HG02571 (cell line): ENCODE data around the gene ESYT2.
"Not testable (repeated sequence)": the region's sequence is repeated elsewhere in the genome, so short reads cannot be mapped to it uniquely, and the experiment has no call there.

Source experiments
- ATAC-seq: cut with Tn5 transposase; IDR thresholded peaks from one replicate; pipeline ENCODE4 v1.9.1; 2021; ENCODE audit warnings: mild to moderate bottlenecking, moderate library complexity; ENCODE audit not compliant: unreplicated experiment

The ESYT2 gene

GRCh38 chr7:158703679-158704523 is 125.4 kb downstream of the ESYT2 start:
- not testable (repeated sequence) for ATAC-seq

GRCh38 chr7:158702944-158703343 is 126.4 kb downstream of the ESYT2 start:
- no peak for ATAC-seq

GRCh38 chr7:158702196-158702595 is 127.1 kb downstream of the ESYT2 start:
- ATAC-seq, result no peak

GRCh38 chr7:158700008-158700407 is 129.3 kb downstream of the ESYT2 start:
- no peak for ATAC-seq

GRCh38 chr7:158699341-158699740 is 130.0 kb downstream of the ESYT2 start:
- ATAC-seq, result no peak

- ATAC-seq, result no peak
Measured at GRCh38 chr7:158698657-158699195, 130.6 kb downstream of the ESYT2 start.

GRCh38 chr7:158697597-158697996 is 131.7 kb downstream of the ESYT2 start:
- ATAC-seq, result not testable (repeated sequence)

GRCh38 chr7:158695726-158696452 is 133.4 kb downstream of the ESYT2 start:
- peak; percentile 69 for ATAC-seq

- no peak for ATAC-seq
Measured at GRCh38 chr7:158695056-158695455, 134.3 kb downstream of the ESYT2 start.

GRCh38 chr7:158694650-158695049 is 134.7 kb downstream of the ESYT2 start:
- no peak for ATAC-seq

GRCh38 chr7:158689488-158689887 is 139.8 kb downstream of the ESYT2 start:
- ATAC-seq, result no peak

GRCh38 chr7:158687406-158687805 is 141.9 kb downstream of the ESYT2 start:
- no peak for ATAC-seq

GRCh38 chr7:158685693-158686092 is 143.6 kb downstream of the ESYT2 start:
- ATAC-seq, result no peak

- no peak for ATAC-seq
Measured at GRCh38 chr7:158684329-158684728, 145.0 kb downstream of the ESYT2 start.

GRCh38 chr7:158683541-158683940 is 145.8 kb downstream of the ESYT2 start:
- ATAC-seq, result no peak

- no peak for ATAC-seq
Measured at GRCh38 chr7:158682456-158682855, 146.9 kb downstream of the ESYT2 start.
